ENCODE results near the gene LSMEM2.
A peak's percentile ranks its signal among the peaks of the same experiment; 100 is the strongest.
"Not testable (repeated sequence)": the region's sequence is repeated elsewhere in the genome, so short reads cannot be mapped to it uniquely, and the experiment has no call there.

LSMEM2 gene

GRCh38 chr3:50266017-50266416, 12.9 kb upstream of the LSMEM2 start:
- DNase-seq, result no peak

- DNase-seq, result no peak
Measured at GRCh38 chr3:50266836-50267235, 12.1 kb upstream of the LSMEM2 start.

GRCh38 chr3:50267280-50267913, 11.5 kb upstream of the LSMEM2 start:
- no peak for DNase-seq

GRCh38 chr3:50268276-50268675, 10.6 kb upstream of the LSMEM2 start:
- no peak for DNase-seq

GRCh38 chr3:50268703-50269451, 10.0 kb upstream of the LSMEM2 start, which contains the start of gene SEMA3B:
Gene SEMA3B (plus strand): TSS chr3:50269147. CDS start chr3:50269241, 94 bp downstream.
- no peak for DNase-seq

GRCh38 chr3:50269460-50269859, 9.4 kb upstream of the LSMEM2 start:
- no peak for DNase-seq

- DNase-seq, result no peak
Measured at GRCh38 chr3:50269977-50270413, 8.9 kb upstream of the LSMEM2 start.

- DNase-seq, result no peak
Measured at GRCh38 chr3:50270422-50271224, 8.3 kb upstream of the LSMEM2 start.

- no peak for DNase-seq
Measured at GRCh38 chr3:50271314-50271936, 7.5 kb upstream of the LSMEM2 start.

- DNase-seq, result not testable (repeated sequence)
Measured at GRCh38 chr3:50272538-50272910, 6.4 kb upstream of the LSMEM2 start.

GRCh38 chr3:50272911-50273688, 5.8 kb upstream of the LSMEM2 start:
- peak; percentile 89 for DNase-seq

GRCh38 chr3:50273689-50274065, 5.2 kb upstream of the LSMEM2 start:
- no peak for DNase-seq

- peak; percentile 62 for DNase-seq
Measured at GRCh38 chr3:50274371-50275104, 4.3 kb upstream of the LSMEM2 start.

- no peak for DNase-seq
Measured at GRCh38 chr3:50275141-50275995, 3.5 kb upstream of the LSMEM2 start.

- no peak for DNase-seq
Measured at GRCh38 chr3:50275996-50276761, 2.7 kb upstream of the LSMEM2 start.

GRCh38 chr3:50276762-50277101, 2.2 kb upstream of the LSMEM2 start:
- DNase-seq, result no peak

GRCh38 chr3:50278123-50278879, 586 bp upstream of the LSMEM2 start:
- no peak for DNase-seq

GRCh38 chr3:50279255-50280016, 549 bp downstream of the LSMEM2 start:
- DNase-seq, result no peak
